H1 (cell line): ENCODE measurements around the gene TMPRSS13. TPM values are rescaled to one million over a fixed set of nuclear protein-coding genes. Genes with fewer than 3 reads are reported as not detected.

ENCODE experiments used
- CTCF ChIA-PET: fragments of 300-600 bp; sonication (Branson Sonifier 250); formaldehyde crosslinking; loops from one replicate; lab custom pipeline; 2021; ENCODE audit not compliant: partially characterized antibody; lab: Charles Lee
- POLR2A ChIA-PET: fragments of 300-600 bp; sonication (Branson Sonifier 250); formaldehyde crosslinking; loops from one replicate; lab custom pipeline; 2021; ENCODE audit warnings: inconsistent platforms; ENCODE audit not compliant: partially characterized antibody; lab: Charles Lee
- DNase-seq, 2 experiments: peaks; one replicate each; pipeline versions ENCODE4 v3.0.0 to v3.0.0-alpha.2; 2010 to 2022; ENCODE audit warnings: low spot score in 2 of 2, low read depth in 1 of 2, mixed read lengths in 1 of 2
- FAIRE-seq: peaks from 2 replicates; lab custom pipeline; 2011; peaks lifted over from hg19 to GRCh38; lab: Jason Lieb, UNC
- H2AFZ ChIP-seq: 2 replicates; pipeline ENCODE4 v1.8.1; 2012; ENCODE audit warnings: low read length, inconsistent platforms
- H2AK5ac ChIP-seq: 2 replicates; pipeline ENCODE4 v1.6.1; 2013; ENCODE audit warnings: low read depth, low read length
- H2BK120ac ChIP-seq: replicated peaks from 2 replicates; pipeline ENCODE3; 2013; ENCODE audit warnings: low read depth, low read length, inconsistent platforms
- H2BK12ac ChIP-seq: 2 replicates; pipeline ENCODE4 v1.6.1; 2013; ENCODE audit warnings: low read depth, low read length
- H2BK15ac ChIP-seq: 2 replicates; pipeline ENCODE4 v1.6.1; 2013; ENCODE audit warnings: low read length
- H2BK20ac ChIP-seq: 2 replicates; pipeline ENCODE4 v1.6.1; 2013; ENCODE audit warnings: low read length
- H2BK5ac ChIP-seq: 2 replicates; pipeline ENCODE4 v1.6.1; 2013; ENCODE audit warnings: low read depth, low read length
- H3K14ac ChIP-seq: 2 replicates; pipeline ENCODE4 v1.6.1; 2013; ENCODE audit warnings: inconsistent platforms; ENCODE audit not compliant: insufficient read length
- H3K18ac ChIP-seq: 2 replicates; pipeline ENCODE4 v1.6.1; 2013; ENCODE audit warnings: low read length; ENCODE audit errors: extremely low read depth
- H3K23ac ChIP-seq: 2 replicates; pipeline ENCODE4 v1.6.1; 2013; ENCODE audit warnings: inconsistent platforms; ENCODE audit not compliant: insufficient read length
- H3K23me2 ChIP-seq: 2 replicates; pipeline ENCODE4 v1.6.1; 2013; ENCODE audit warnings: low read depth, low read length
- H3K27ac ChIP-seq: 2 replicates; pipeline ENCODE4 v1.6.1; 2011; ENCODE audit warnings: low read depth, low read length, inconsistent platforms
- H3K27me3 ChIP-seq, 4 experiments: replicated peaks in 1 of 4; 1 replicate in 1 of 4; 2 replicates in 3 of 4; pipeline versions ENCODE4 v1.6.1 to v1.8.1; 2011 to 2013; ENCODE audit warnings: low read length in 3 of 4, mild to moderate bottlenecking in 3 of 4, inconsistent platforms in 2 of 4, mixed read lengths in 2 of 4, moderate library complexity in 1 of 4; ENCODE audit not compliant: control insufficient read depth in 3 of 4, insufficient read depth in 3 of 4; ENCODE audit errors: extremely low read depth in 1 of 4
- H3K36me3 ChIP-seq, 4 experiments: 2 replicates each; pipeline versions ENCODE4 v1.6.1 to v1.8.1; 2011 to 2013; ENCODE audit warnings: mild to moderate bottlenecking in 4 of 4, low read length in 3 of 4, moderate library complexity in 2 of 4, control low read depth in 1 of 4, inconsistent platforms in 1 of 4; ENCODE audit not compliant: insufficient read depth in 4 of 4, control insufficient read depth in 2 of 4
- H3K4ac ChIP-seq: replicated peaks from 2 replicates; pipeline ENCODE3; 2013; ENCODE audit warnings: low read length, low read depth, mixed read lengths, inconsistent platforms; ENCODE audit not compliant: insufficient read length
- H3K4me1 ChIP-seq, 4 experiments: replicated peaks in 1 of 4; 1 replicate in 1 of 4; 2 replicates in 3 of 4; pipeline versions ENCODE4 v1.6.1 to v1.8.1; 2011 to 2013; ENCODE audit warnings: low read length in 3 of 4, inconsistent platforms in 2 of 4, mixed read lengths in 1 of 4; ENCODE audit not compliant: insufficient read depth in 4 of 4, control insufficient read depth in 3 of 4
- H3K4me2 ChIP-seq, 2 experiments: 2 replicates each; pipeline versions ENCODE4 v1.6.1 to v1.8.1; 2011 to 2013; ENCODE audit warnings: low read depth in 2 of 2, low read length in 2 of 2, control low read depth in 1 of 2, inconsistent platforms in 1 of 2, mild to moderate bottlenecking in 1 of 2; ENCODE audit not compliant: insufficient read depth in 1 of 2
- H3K4me3 ChIP-seq, 4 experiments: fragments of 200-600, 300-600 bp in 1 of 4; sonication (generic), shearing (Covaris generic), sonication (Bioruptor Twin) in 1 of 4; 2 replicates each; pipeline versions ENCODE4 v1.5.1 to v1.8.1; 2011 to 2016; ENCODE audit warnings: low read length in 4 of 4, low read depth in 3 of 4, control low read depth in 2 of 4, inconsistent platforms in 2 of 4, mild to moderate bottlenecking in 2 of 4, mixed read lengths in 1 of 4, moderate library complexity in 1 of 4; ENCODE audit not compliant: insufficient read depth in 2 of 4; ENCODE audit errors: extremely low read depth in 1 of 4
- H3K56ac ChIP-seq: replicated peaks from 2 replicates; pipeline ENCODE3; 2013; ENCODE audit warnings: low read depth, mild to moderate bottlenecking, mixed read lengths, low read length, inconsistent platforms; ENCODE audit not compliant: insufficient read length
- H3K79me1 ChIP-seq: 2 replicates; pipeline ENCODE4 v1.6.1; 2013; ENCODE audit warnings: low read depth, low read length, control low read depth
- H3K79me2 ChIP-seq, 2 experiments: 2 replicates each; pipeline versions ENCODE4 v1.6.1 to v1.8.1; 2012 to 2013; ENCODE audit warnings: low read length in 2 of 2, mild to moderate bottlenecking in 2 of 2, inconsistent platforms in 1 of 2; ENCODE audit not compliant: insufficient read depth in 2 of 2, control insufficient read depth in 1 of 2
- H3K9ac ChIP-seq, 4 experiments: replicated peaks in 1 of 4; 1 replicate in 1 of 4; 2 replicates in 3 of 4; pipeline versions ENCODE4 v1.6.1 to v1.8.1; 2011 to 2013; ENCODE audit warnings: low read depth in 3 of 4, low read length in 3 of 4, control low read depth in 2 of 4, mild to moderate bottlenecking in 2 of 4, moderate library complexity in 2 of 4, inconsistent platforms in 1 of 4; ENCODE audit errors: extremely low read depth in 1 of 4
- H3K9me3 ChIP-seq, 2 experiments: 2 replicates each; pipeline versions ENCODE4 v1.6.1 to v1.8.1; 2012 to 2013; ENCODE audit warnings: mild to moderate bottlenecking in 2 of 2, moderate library complexity in 2 of 2, control low read depth in 1 of 2, inconsistent platforms in 1 of 2, low read depth in 1 of 2, low read length in 1 of 2, mixed read lengths in 1 of 2; ENCODE audit not compliant: insufficient read depth in 2 of 2
- H4K20me1 ChIP-seq, 2 experiments: replicated peaks in 1 of 2; 2 replicates each; pipeline versions ENCODE3 to v1.8.1; 2011 to 2013; ENCODE audit warnings: inconsistent platforms in 2 of 2, low read length in 2 of 2, mild to moderate bottlenecking in 1 of 2; ENCODE audit not compliant: insufficient read depth in 2 of 2, control insufficient read depth in 1 of 2
- H4K5ac ChIP-seq: 2 replicates; pipeline ENCODE4 v1.6.1; 2013; ENCODE audit warnings: low read length, low read depth, mixed read lengths, inconsistent platforms; ENCODE audit not compliant: insufficient read length
- H4K8ac ChIP-seq: 2 replicates; pipeline ENCODE4 v1.8.0; 2013; ENCODE audit warnings: mild to moderate bottlenecking, moderate library complexity, low read length, inconsistent platforms; ENCODE audit not compliant: insufficient read depth; ENCODE audit errors: extremely low read depth
- H4K91ac ChIP-seq: replicated peaks from 2 replicates; pipeline ENCODE3; 2013; ENCODE audit warnings: low read length, mixed read lengths, inconsistent platforms; ENCODE audit not compliant: insufficient read length
- CTCF ChIP-seq, 3 experiments: IDR thresholded peaks; 1 replicate in 2 of 3; 2 replicates in 1 of 3; pipeline versions ENCODE4 v1.5.1 to v1.6.1; 2011; ENCODE audit warnings: low read length in 3 of 3, mild to moderate bottlenecking in 3 of 3, inconsistent platforms in 2 of 3, low read depth in 1 of 3, moderate library complexity in 1 of 3; ENCODE audit not compliant: insufficient read depth in 1 of 3; ENCODE audit errors: control extremely low read depth in 1 of 3
- KDM1A ChIP-seq: fragments of 200-600, 300-600 bp; sonication (generic); IDR thresholded peaks from 2 replicates; pipeline ENCODE4 v1.7.1; 2016; ENCODE audit warnings: mild to moderate bottlenecking, low read length, borderline replicate concordance
- RAD21 ChIP-seq, 2 experiments: IDR thresholded peaks in 1 of 2; conservative IDR thresholded peaks in 1 of 2; 2 replicates each; pipeline ENCODE4 v1.6.1; 2011; ENCODE audit warnings: low read depth in 2 of 2, low read length in 2 of 2, improper control_type of control experiment in 1 of 2, inconsistent platforms in 1 of 2, mild to moderate bottlenecking in 1 of 2, moderate library complexity in 1 of 2
- SP4 ChIP-seq: IDR thresholded peaks from 2 replicates; pipeline ENCODE4 v1.6.1; 2012; ENCODE audit warnings: low read length, inconsistent platforms
- TAF1 ChIP-seq: IDR thresholded peaks from 2 replicates; pipeline ENCODE4 v1.6.1; 2011; ENCODE audit warnings: mild to moderate bottlenecking, low read depth, low read length
- WGBS, 2 experiments: shearing (Covaris generic) in 1 of 2; methylation state at CpG; one replicate each; pipeline versions ENCODE4 v1.1.6 to v1.1.7; 2013 to 2015; ENCODE audit warnings: low lambda C conversion rate in 2 of 2, mixed read lengths in 2 of 2, inconsistent platforms in 1 of 2, low coverage in 1 of 2, missing lambda C conversion rate in 1 of 2; ENCODE audit not compliant: insufficient replicate concordance in 2 of 2, insufficient coverage in 1 of 2, insufficient read length in 1 of 2; ENCODE audit errors: extremely low coverage in 1 of 2, missing lambda C conversion rate in 1 of 2; 5-methylcytosine and 5-hydroxymethylcytosine counted together
- polyA plus RNA-seq, 7 experiments: library from polyadenylated mRNA; depleted of rRNA in 3 of 7; stranded (reverse) in 5 of 7; unstranded in 2 of 7; fragments of >200 nt in 5 of 7; fragments of 200-250 nt in 2 of 7; gene quantifications; 1 replicate in 5 of 7; 2 replicates in 1 of 7; 4 replicates in 1 of 7; pipeline versions ENCODE4 v1.2.1 to v1.2.3, GENCODE V29; 2011 to 2013; ENCODE audit warnings: missing spikeins in 2 of 7, mixed read lengths in 2 of 7
- total RNA-seq: library from RNA; stranded (reverse); fragmentation: NEBNext Ultra II Directional; extraction: Animal tissue kit (Norgen Biotek cat#: 25700); gene quantifications from 2 replicates; pipeline ENCODE4 v1.2.1, GENCODE V29; 2021

The TMPRSS13 gene
- total and polyA plus RNA-seq, 2 of the 8 experiments (the other 6 are each of a cell fraction or from before 2014, with no cell fraction given): 0.61 to 0.79 TPM

DNA sequence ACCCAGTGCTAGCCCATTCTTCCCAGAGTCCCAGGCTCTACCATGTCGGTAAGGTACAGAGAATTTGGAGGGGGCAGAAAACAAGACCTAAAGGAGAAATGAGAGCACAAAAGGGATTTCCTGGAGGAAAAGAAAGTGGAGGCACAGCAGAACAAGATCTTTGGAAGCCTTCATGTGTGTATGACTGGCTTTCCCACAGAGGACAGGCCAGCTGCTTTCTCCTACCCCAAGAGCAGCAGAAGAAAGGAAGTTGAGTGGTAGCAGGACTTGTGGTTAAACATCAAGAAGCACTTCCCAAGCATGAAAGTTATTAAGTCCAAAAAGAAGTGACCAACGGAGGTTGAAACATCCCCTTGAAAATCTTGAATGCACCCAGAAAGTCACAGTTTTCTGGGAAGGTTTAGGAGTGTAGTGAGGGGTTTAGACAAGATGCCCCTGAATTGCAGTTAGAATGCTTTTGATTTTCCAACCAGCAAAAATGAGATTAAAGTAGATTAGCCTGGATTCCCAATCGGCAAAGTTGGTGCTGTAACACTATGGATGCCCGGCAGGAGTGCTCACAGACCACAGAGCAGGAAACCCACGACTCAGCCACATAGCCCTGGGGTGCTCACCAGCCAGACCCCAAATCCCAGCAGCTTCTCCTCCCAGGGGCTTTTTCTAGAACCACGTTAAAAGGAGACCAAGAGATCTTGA lies 608 bp downstream of the TMPRSS13 start:
- Histone ChIP-seq H3K79me1 (no peaks in the 10 kb centered on the region), H3K4me1 (peaks cover 0 to 10% (median 5%) of the 10 kb centered on the region in 4 experiments; a peak in 6 of 7 replicates), H3K4ac (no peak overlapping the region), H3K4me2 (peak overlapping the region in 1 of 2 experiments; percentile 14; a peak in 1 of 4 replicates), H3K4me3 (no peak overlapping the region), H3K36me3 (no peaks in the 10 kb centered on the region), H2BK120ac (no peak overlapping the region), H3K23me2 (no peaks in the 10 kb centered on the region), H2BK15ac (no peak overlapping the region), H4K91ac (no peak overlapping the region), H3K9ac (no peak overlapping the region), H3K23ac (no peak overlapping the region), H3K27me3 (no peaks in the 10 kb centered on the region; a peak in 1 of 7 replicates), H2BK12ac (peak overlapping the region; percentile 77; the same call in 1 of the 2 replicates), H2AFZ (no peak overlapping the region; the same call in 1 of the 2 replicates), H3K14ac (no peak overlapping the region), H3K18ac (peak overlapping the region; percentile 38; the same call in 1 of the 2 replicates), H4K8ac (no peak overlapping the region), H3K79me2 (no peaks in the 10 kb centered on the region), H2AK5ac (no peak overlapping the region; the same call in 1 of the 2 replicates), H3K56ac (no peak overlapping the region), H4K5ac (no peak overlapping the region), H4K20me1 (no peaks in the 10 kb centered on the region), H2BK5ac (no peak overlapping the region), H3K9me3 (no peaks in the 10 kb centered on the region), H3K27ac (no peak overlapping the region), H2BK20ac (0 out of 2 replicates have a peak overlapping the region, but pooled peaks have one; percentile 32)
- WGBS, 2 experiments: 81% methylated on average over 6 of the region's 6 CpGs; no CpG with 5 or more reads in 1 of the 2 experiments
- FAIRE-seq (no peak), DNase-seq (no peak)
- ChIA-PET POLR2A (interaction anchor here (0.6 kb wide), 1 partner anchor 18 kb away, joined by 3 read pairs; no protein-coding TSS in a partner anchor), CTCF (interaction anchor here (0.6 to 11.7 kb wide), 20 partner anchors 11 to 1867 kb away, joined by 3 to 173 read pairs (median 4); no protein-coding TSS in a partner anchor)
- TF ChIP-seq TAF1 (no peak), CTCF (IDR thresholded peaks at IDR 0.05; ENCODE audit: control extremely low read depth in 1 of 3, insufficient read depth in 1 of 3, low read depth in 1 of 3, low read length in 3 of 3) (no peak), RAD21 (IDR thresholded peaks at IDR 0.05 in 1 of 2, conservative IDR thresholded peaks at IDR 0.05 in 1 of 2; ENCODE audit: low read depth in 2 of 2, low read length in 2 of 2) (0 out of 4 replicates have a peak, but pooled peaks of 1 of the 2 experiments have one; percentile 8), KDM1A (no peak), SP4 (no peak)
